Small intestine (tissue), 16 donors: ENCODE measurements around the gene ECT2L. TPM values are rescaled to one million over a fixed set of nuclear protein-coding genes. Genes with fewer than 3 reads are reported as not detected.

ENCODE experiments used
- DNase-seq, 2 donors: peaks; one replicate each; pipeline versions ENCODE4 v3.0.0 to v3.0.0-alpha.2; 2013
- FAIRE-seq: peaks from 2 replicates; lab custom pipeline; 2012; peaks lifted over from hg19 to GRCh38; lab: Jason Lieb, UNC
- H3K27ac ChIP-seq, 3 donors: one replicate each; pipeline ENCODE4 v1.5.1; 2013; ENCODE audit warnings: low read length in 2 of 3, mild to moderate bottlenecking in 2 of 3, control low read depth in 1 of 3, inconsistent platforms in 1 of 3, low read depth in 1 of 3, moderate library complexity in 1 of 3
- H3K27me3 ChIP-seq, 3 donors: one replicate each; pipeline ENCODE4 v1.6.1; 2013; ENCODE audit warnings: low read length in 3 of 3, inconsistent platforms in 1 of 3; ENCODE audit not compliant: control insufficient read depth in 3 of 3, insufficient read depth in 3 of 3
- H3K36me3 ChIP-seq, 3 donors: one replicate each; pipeline ENCODE4 v1.6.1; 2013; ENCODE audit warnings: low read length in 3 of 3, inconsistent platforms in 1 of 3, low read depth in 1 of 3, mild to moderate bottlenecking in 1 of 3, moderate library complexity in 1 of 3; ENCODE audit not compliant: control insufficient read depth in 3 of 3, insufficient read depth in 2 of 3
- H3K4me1 ChIP-seq, 3 donors: one replicate each; pipeline ENCODE4 v1.6.1; 2013; ENCODE audit warnings: low read length in 2 of 3, inconsistent platforms in 1 of 3, low read depth in 1 of 3, mild to moderate bottlenecking in 1 of 3, moderate library complexity in 1 of 3; ENCODE audit not compliant: control insufficient read depth in 3 of 3, insufficient read depth in 2 of 3
- H3K4me3 ChIP-seq, 3 donors: one replicate each; pipeline ENCODE4 v1.5.1; 2013; ENCODE audit warnings: low read length in 3 of 3, control low read depth in 1 of 3, inconsistent platforms in 1 of 3, low read depth in 1 of 3, mild to moderate bottlenecking in 1 of 3, moderate library complexity in 1 of 3
- H3K9me3 ChIP-seq, 2 donors: one replicate each; pipeline ENCODE4 v1.6.1; 2013; ENCODE audit warnings: low read depth in 1 of 2, low read length in 1 of 2; ENCODE audit not compliant: control insufficient read depth in 2 of 2, insufficient read depth in 1 of 2
- WGBS, 3 donors: extraction: QIAGEN DNeasy Blood & Tissue Kit; methylation state at CpG; one replicate each; pipeline ENCODE4 v1.1.7; 2013; 5-methylcytosine and 5-hydroxymethylcytosine counted together
- long read RNA-seq, 10 donors: transcript quantifications; one replicate each; lab custom pipeline, GENCODE V29; 2026
- polyA plus RNA-seq, 4 donors: library from polyadenylated mRNA; stranded (reverse) in 3 of 4; unstranded in 1 of 4; fragments of 200-250 nt in 3 of 4; fragments of 120-200 nt in 1 of 4; gene quantifications; one replicate each; pipeline versions ENCODE4 v1.2.1 to v1.2.3, GENCODE V29; 2013
- donor health status: healthy with polysubstance abuse.
- donor health status: control.
- donor health status: control.
- donor health status: Bipolar disorder and iron deficiency.
- donor health status: healthy.

Gene ECT2L, protein sequence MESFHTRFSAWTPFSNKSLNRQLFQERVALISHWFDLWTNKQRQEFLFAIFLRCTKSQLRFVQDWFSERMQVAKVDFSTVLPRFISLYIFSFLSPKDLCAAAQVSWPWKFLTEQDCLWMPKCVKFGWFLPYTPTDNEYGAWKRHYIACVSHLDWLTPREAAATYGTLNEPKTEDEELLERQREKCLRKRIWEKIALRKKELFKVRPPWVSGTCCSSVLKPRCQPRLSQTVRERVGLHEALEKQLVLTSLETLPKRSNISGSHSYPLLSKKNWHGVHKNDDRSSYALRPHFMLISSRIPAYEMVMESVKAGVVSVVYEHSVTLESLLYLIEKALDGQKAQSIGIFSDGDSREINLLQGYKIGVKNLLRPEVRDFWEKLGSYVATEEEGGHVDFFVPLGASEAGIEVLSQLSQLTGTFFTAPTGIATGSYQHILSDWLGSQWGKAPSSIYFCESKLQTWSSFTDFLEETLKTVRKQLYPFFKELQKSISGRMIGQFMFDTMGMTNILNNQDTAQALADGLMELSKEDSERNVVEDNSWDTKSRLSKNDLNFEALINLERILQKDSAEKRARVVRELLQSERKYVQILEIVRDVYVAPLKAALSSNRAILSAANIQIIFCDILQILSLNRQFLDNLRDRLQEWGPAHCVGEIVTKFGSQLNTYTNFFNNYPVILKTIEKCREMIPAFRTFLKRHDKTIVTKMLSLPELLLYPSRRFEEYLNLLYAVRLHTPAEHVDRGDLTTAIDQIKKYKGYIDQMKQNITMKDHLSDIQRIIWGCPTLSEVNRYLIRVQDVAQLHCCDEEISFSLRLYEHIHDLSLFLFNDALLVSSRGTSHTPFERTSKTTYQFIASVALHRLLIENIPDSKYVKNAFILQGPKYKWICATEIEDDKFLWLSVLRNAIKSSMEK
- polyA plus RNA-seq = under 1 TPM in 1 of 4 donors, not detected in 3; 0.16 TPM
- long read RNA-seq, donor 1, partial matches to known transcripts = 40 of 45 reads
- long read RNA-seq, donor 1, other reads (novel, unspliced or antisense) = 5 of 45 reads
- long read RNA-seq, donor 2 = 0 reads
- long read RNA-seq, donor 3 = 0 reads
- long read RNA-seq, donor 4 = 0 reads
- long read RNA-seq, donor 5 = 0 reads
- long read RNA-seq, donor 6 = 0 reads
- long read RNA-seq, donor 7 = 0 reads
- long read RNA-seq, donor 8 = 0 reads
- long read RNA-seq, donor 9 = 0 reads
- long read RNA-seq, donor 10 = 0 reads

DNA sequence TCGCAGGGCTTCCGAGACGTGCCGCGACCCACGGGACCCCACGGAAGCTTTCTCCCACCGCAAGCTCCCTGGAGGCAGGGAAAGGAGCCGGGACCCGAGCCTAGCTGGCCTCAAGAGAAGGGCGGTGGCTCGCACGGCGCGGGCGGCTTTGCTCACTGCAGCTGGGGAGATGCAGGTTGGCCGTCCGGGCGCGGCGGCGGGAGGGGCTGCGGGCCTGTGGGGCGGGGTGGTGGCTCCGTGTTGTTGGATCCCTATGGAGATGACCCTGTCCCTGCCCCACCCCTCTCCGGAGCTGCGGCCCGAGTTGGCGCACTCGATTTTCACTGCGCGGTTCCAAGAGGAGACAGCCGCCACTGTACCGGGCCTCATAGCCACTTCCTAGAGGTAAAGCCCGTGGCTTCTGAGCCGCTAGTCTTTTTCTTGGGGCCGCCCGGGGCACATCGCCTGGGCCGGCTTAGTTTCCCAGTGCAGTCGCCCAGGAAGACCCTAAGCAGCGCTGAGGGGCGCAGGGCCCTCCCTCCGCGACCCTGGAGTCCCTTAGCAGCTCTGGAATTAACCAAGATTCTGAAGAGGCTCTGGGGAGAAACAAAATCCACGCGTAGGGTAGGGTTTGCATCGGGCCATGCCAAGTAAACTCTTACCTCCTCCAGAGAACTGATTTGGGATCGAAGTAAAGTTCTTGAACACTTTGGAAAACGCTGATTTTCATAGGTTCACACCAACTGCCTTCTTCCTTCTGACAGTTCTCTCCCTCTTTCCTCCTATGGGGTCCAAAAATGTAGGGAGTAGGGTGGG is at the start of gene ECT2L:
ECT2L (plus strand) TSS at position 279 of the 795 bp plus-strand sequence. CDS start 17,188 bp downstream, outside the sequence.
- FAIRE-seq = no peak
- H3K4me1 ChIP-seq = peaks cover 0 to 7% (median 0%) of the 10 kb centered on the region in 3 donors
- H3K36me3 ChIP-seq = peaks cover 0 to 5% (median 0%) of the 10 kb centered on the region in 3 donors
- no peaks in the 10 kb centered on the region for H3K9me3 ChIP-seq
- H3K27ac ChIP-seq = peak within 1 kb of the TSS in 2 of 3 donors; percentile 24 to 39
- peaks cover 0 to 4% (median 0%) of the 10 kb centered on the region in 3 donors for H3K27me3 ChIP-seq
- peak within 1 kb of the TSS; percentile 3 to 54 (median 9) for H3K4me3 ChIP-seq
- 9 to 24% (median 15%) methylated on average over 40 to 50 of the region's 50 CpGs for WGBS, 3 donors
- peak; percentile 85 to 88 for DNase-seq

DNA sequence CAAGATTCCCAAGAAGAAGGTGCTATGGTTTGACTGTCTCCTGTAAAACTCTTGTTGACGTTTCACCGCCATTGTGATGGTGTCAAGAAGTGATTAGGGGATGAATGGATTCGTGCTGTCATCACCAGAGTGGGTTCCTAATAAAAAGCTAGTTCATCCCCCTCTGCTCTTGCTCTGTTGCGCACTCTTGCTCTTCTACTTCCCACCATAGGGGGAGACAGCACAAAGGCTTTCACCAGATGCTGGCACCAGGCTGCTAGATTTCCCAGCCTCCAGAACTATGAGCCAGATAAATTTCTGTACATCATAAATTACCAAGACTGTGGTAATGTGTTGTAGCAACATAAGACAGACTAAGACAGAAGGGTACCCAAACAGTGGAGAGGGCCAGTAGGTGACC is 43.9 kb upstream of the ECT2L start:
- 91 to 97% (median 94%) methylated on average over 4 of the region's 4 CpGs for WGBS, 3 donors
- no peak overlapping the region for H3K4me3 ChIP-seq
- FAIRE-seq (no peak), DNase-seq (no peak)
- no peaks in the 10 kb centered on the region for H3K36me3 ChIP-seq
- H3K9me3 ChIP-seq = no peaks in the 10 kb centered on the region
- H3K27ac ChIP-seq = no peak overlapping the region
- no peaks in the 10 kb centered on the region for H3K4me1 ChIP-seq
- H3K27me3 ChIP-seq = no peaks in the 10 kb centered on the region

GRCh38 chr6:138757136-138757535 is 38.8 kb upstream of the ECT2L start:
- no peak overlapping the region for H3K27ac ChIP-seq
- H3K4me1 ChIP-seq = no peaks in the 10 kb centered on the region
- H3K4me3 ChIP-seq = no peak overlapping the region
- WGBS, 3 donors = 65 to 77% (median 74%) methylated on average over 4 of the region's 4 CpGs
- FAIRE-seq = no peak
- DNase-seq = peak; percentile 6 to 43
- H3K27me3 ChIP-seq = no peaks in the 10 kb centered on the region
- H3K36me3 ChIP-seq = no peaks in the 10 kb centered on the region
- no peaks in the 10 kb centered on the region for H3K9me3 ChIP-seq

DNA sequence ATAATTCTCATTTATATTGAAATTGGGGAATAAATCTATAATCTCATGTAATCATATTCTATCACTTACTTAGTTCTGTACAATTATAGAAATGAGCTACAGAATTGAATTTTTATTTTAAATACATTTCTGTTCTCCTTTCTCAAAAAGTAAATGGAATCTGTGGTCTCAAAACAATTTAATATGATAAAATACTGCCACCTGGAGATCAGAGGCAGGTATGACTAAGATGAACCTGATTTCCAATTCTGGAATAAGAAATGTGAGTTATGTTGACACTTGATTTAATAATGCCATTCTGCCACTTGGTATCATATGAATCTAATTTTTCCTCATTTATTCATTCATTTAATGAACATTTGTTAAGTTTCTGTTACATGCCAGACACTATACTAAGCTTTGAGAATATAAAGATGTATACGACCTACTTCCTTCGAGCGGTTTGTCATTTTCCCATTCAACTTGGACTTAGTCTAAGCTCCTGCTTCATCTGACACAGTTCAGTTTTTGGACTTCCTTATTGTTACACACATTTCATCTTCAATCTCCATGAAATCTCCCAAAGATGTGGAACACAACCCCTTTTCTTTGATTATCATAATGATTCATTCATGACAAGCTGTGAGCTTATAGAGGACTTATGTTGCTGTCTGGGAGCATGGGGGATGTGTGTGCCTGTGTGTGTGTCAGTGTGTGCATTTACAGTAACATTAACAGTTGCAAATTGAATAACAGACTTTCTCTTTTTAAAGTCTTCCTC is 29.8 kb upstream of the ECT2L start:
- Histone ChIP-seq H3K36me3 (no peaks in the 10 kb centered on the region), H3K27ac (no peak overlapping the region), H3K9me3 (no peaks in the 10 kb centered on the region), H3K4me3 (no peak overlapping the region), H3K27me3 (no peaks in the 10 kb centered on the region), H3K4me1 (no peaks in the 10 kb centered on the region)
- peak; percentile 45 to 47 for DNase-seq
- 92 to 96% (median 93%) methylated on average over 3 of the region's 3 CpGs for WGBS, 3 donors
- FAIRE-seq = peak; percentile 94

GRCh38 chr6:138769102-138769676 is 26.7 kb upstream of the ECT2L start:
- no peaks in the 10 kb centered on the region for H3K36me3 ChIP-seq
- WGBS, 3 donors = 24 to 36% (median 34%) methylated on average over 6 of the region's 6 CpGs
- H3K27me3 ChIP-seq = no peaks in the 10 kb centered on the region
- no peak overlapping the region for H3K4me3 ChIP-seq
- H3K9me3 ChIP-seq = no peaks in the 10 kb centered on the region
- no peak overlapping the region for H3K27ac ChIP-seq
- peaks cover 0 to 4% (median 0%) of the 10 kb centered on the region in 3 donors for H3K4me1 ChIP-seq
- FAIRE-seq (no peak), DNase-seq (peak; percentile 11 to 58)

- WGBS, 3 donors = 10 to 20% (median 14%) methylated on average over 8 of the region's 8 CpGs
- Histone ChIP-seq H3K36me3 (peaks cover 0 to 2% (median 0%) of the 10 kb centered on the region in 3 donors), H3K27me3 (no peaks in the 10 kb centered on the region), H3K4me3 (peak overlapping the region; percentile 18 to 77 (median 75)), H3K9me3 (no peaks in the 10 kb centered on the region), H3K27ac (peak overlapping the region in 2 of 3 donors; percentile 92 to 99), H3K4me1 (peaks cover 1 to 10% (median 2%) of the 10 kb centered on the region in 3 donors)
- no peak for FAIRE-seq
- no peak for DNase-seq
These were observed 23.2 kb upstream of the ECT2L start for GRCh38 chr6:138772596-138773176.
